Neural cell (in vitro differentiated cells): ENCODE results near the gene THTPA.

ENCODE experiments used
- MXI1 ChIP-seq: fragments of 450-650 bp; conservative IDR thresholded peaks from 2 replicates; pipeline ENCODE4 v1.6.1; 2014; ENCODE audit warnings: antibody characterized with exemption, mild to moderate bottlenecking; ENCODE audit not compliant: poor library complexity, severe bottlenecking
- TF ChIP-seq, protein P1 (sequence below): fragments of 450-650 bp; IDR thresholded peaks from 2 replicates; pipeline ENCODE4 v1.5.1; 2014; ENCODE audit warnings: antibody characterized with exemption, mild to moderate bottlenecking, moderate library complexity; ENCODE audit not compliant: poor library complexity, severe bottlenecking

DNA sequence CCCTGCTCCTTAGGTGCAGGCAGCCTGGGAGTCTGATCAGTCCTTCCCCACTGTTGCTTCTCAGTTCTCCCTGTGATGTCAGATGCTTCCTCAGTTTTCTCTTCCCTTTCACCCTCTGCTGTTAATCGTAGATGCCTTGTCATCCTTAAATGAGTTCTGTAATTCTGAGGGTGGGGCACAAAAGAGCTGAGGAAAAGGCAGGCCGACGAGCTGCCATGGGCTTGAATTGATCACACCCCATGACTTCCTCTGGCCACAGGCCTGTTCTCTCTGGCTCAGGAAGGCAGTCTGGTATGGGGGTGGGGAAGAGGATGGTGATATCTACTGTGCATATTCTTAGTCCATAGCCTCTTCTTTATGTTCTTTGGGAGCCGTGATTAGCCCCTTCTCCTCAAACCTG, 16.8 kb downstream of the THTPA start:
- TF ChIP-seq, protein P1, sequence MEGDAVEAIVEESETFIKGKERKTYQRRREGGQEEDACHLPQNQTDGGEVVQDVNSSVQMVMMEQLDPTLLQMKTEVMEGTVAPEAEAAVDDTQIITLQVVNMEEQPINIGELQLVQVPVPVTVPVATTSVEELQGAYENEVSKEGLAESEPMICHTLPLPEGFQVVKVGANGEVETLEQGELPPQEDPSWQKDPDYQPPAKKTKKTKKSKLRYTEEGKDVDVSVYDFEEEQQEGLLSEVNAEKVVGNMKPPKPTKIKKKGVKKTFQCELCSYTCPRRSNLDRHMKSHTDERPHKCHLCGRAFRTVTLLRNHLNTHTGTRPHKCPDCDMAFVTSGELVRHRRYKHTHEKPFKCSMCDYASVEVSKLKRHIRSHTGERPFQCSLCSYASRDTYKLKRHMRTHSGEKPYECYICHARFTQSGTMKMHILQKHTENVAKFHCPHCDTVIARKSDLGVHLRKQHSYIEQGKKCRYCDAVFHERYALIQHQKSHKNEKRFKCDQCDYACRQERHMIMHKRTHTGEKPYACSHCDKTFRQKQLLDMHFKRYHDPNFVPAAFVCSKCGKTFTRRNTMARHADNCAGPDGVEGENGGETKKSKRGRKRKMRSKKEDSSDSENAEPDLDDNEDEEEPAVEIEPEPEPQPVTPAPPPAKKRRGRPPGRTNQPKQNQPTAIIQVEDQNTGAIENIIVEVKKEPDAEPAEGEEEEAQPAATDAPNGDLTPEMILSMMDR = no peak
- no peak for TF ChIP-seq MXI1
